Parathyroid adenoma (tissue), 2 donors: Measurements from ENCODE around the gene PCCA.
"Not testable (repeated sequence)": the region's sequence is repeated elsewhere in the genome, so short reads cannot be mapped to it uniquely, and the experiment has no call there.

Source experiments
- H2AFZ ChIP-seq: fragments of 300-600 bp; sonication (generic); one replicate; pipeline ENCODE4 v1.7.0; 2017; ENCODE audit warnings: antibody characterized with exemption, mild to moderate bottlenecking
- H3K27ac ChIP-seq: fragments of 300-600 bp; sonication (generic); one replicate; pipeline ENCODE4 v1.7.0; 2017
- H3K27me3 ChIP-seq: fragments of 300-600 bp; sonication (generic); one replicate; pipeline ENCODE4 v1.7.0; 2017; ENCODE audit warnings: low read length; ENCODE audit not compliant: control insufficient read depth, insufficient read depth
- H3K36me3 ChIP-seq: fragments of 300-600 bp; sonication (generic); one replicate; pipeline ENCODE4 v1.7.0; 2017; ENCODE audit warnings: low read length; ENCODE audit not compliant: control insufficient read depth, insufficient read depth
- H3K4me1 ChIP-seq: fragments of 300-600 bp; sonication (generic); one replicate; pipeline ENCODE4 v1.7.0; 2017; ENCODE audit warnings: control low read depth
- H3K4me2 ChIP-seq: fragments of 300-600 bp; sonication (generic); one replicate; pipeline ENCODE4 v1.7.0; 2017; ENCODE audit warnings: low read length
- H3K4me3 ChIP-seq: fragments of 300-600 bp; sonication (generic); one replicate; pipeline ENCODE4 v1.7.0; 2017; ENCODE audit warnings: low read depth, low read length
- H3K79me2 ChIP-seq: fragments of 300-600 bp; sonication (generic); one replicate; pipeline ENCODE4 v1.7.0; 2017; ENCODE audit warnings: control low read depth
- H3K9ac ChIP-seq: fragments of 300-600 bp; sonication (generic); one replicate; pipeline ENCODE4 v1.7.0; 2017; ENCODE audit warnings: mild to moderate bottlenecking
- H3K9me3 ChIP-seq: fragments of 300-600 bp; sonication (generic); one replicate; pipeline ENCODE4 v1.7.0; 2017; ENCODE audit warnings: low read length; ENCODE audit not compliant: control insufficient read depth
- TF ChIP-seq, protein P1 (sequence below): fragments of 300-600 bp; sonication (generic); IDR thresholded peaks from one replicate; pipeline ENCODE4 v1.7.0; 2017; ENCODE audit warnings: antibody characterized with exemption, mild to moderate bottlenecking
- donor health status: primary hyperparathyroidism.

The PCCA gene

GRCh38 chr13:100213576-100213975 lies 124.7 kb downstream of the PCCA start:
- no peaks in the 10 kb centered on the region for H3K79me2 ChIP-seq
- no peak overlapping the region for H3K4me3 ChIP-seq
- no peaks in the 10 kb centered on the region for H3K4me1 ChIP-seq
- TF ChIP-seq, protein P1, sequence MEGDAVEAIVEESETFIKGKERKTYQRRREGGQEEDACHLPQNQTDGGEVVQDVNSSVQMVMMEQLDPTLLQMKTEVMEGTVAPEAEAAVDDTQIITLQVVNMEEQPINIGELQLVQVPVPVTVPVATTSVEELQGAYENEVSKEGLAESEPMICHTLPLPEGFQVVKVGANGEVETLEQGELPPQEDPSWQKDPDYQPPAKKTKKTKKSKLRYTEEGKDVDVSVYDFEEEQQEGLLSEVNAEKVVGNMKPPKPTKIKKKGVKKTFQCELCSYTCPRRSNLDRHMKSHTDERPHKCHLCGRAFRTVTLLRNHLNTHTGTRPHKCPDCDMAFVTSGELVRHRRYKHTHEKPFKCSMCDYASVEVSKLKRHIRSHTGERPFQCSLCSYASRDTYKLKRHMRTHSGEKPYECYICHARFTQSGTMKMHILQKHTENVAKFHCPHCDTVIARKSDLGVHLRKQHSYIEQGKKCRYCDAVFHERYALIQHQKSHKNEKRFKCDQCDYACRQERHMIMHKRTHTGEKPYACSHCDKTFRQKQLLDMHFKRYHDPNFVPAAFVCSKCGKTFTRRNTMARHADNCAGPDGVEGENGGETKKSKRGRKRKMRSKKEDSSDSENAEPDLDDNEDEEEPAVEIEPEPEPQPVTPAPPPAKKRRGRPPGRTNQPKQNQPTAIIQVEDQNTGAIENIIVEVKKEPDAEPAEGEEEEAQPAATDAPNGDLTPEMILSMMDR: no peak
- no peak overlapping the region for H2AFZ ChIP-seq
- H3K4me2 ChIP-seq: no peak overlapping the region
- H3K27ac ChIP-seq: no peak overlapping the region
- H3K9me3 ChIP-seq: no peaks in the 10 kb centered on the region
- no peak overlapping the region for H3K9ac ChIP-seq
- H3K27me3 ChIP-seq: no peaks in the 10 kb centered on the region
- H3K36me3 ChIP-seq: no peaks in the 10 kb centered on the region

GRCh38 chr13:100214886-100215285 lies 126.0 kb downstream of the PCCA start:
- no peak overlapping the region for H3K9ac ChIP-seq
- H3K27me3 ChIP-seq: no peaks in the 10 kb centered on the region
- H3K36me3 ChIP-seq: no peaks in the 10 kb centered on the region
- no peak overlapping the region for H2AFZ ChIP-seq
- H3K79me2 ChIP-seq: no peaks in the 10 kb centered on the region
- H3K4me3 ChIP-seq: no peak overlapping the region
- no peaks in the 10 kb centered on the region for H3K4me1 ChIP-seq
- no peaks in the 10 kb centered on the region for H3K9me3 ChIP-seq
- TF ChIP-seq, protein P1: no peak
- no peak overlapping the region for H3K27ac ChIP-seq
- H3K4me2 ChIP-seq: no peak overlapping the region

DNA sequence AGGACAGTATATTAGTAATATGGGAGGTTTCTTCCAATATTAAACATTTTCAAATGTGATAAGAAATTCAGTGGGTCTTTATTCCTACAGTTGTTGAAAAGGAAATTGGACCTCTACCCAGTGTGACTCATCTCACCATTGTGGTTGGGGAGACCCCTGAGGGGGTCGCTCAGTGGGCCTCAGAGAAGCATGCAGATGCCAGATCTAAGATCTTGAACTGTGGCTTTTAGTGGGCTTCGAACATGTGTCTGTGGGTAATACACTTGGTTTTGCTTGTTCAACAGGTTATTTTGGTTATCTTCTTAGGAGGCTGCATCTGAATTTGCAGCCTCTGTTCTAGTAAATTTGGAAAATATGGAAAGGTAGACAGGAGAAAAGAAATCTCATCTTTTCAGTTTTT lies 132.3 kb downstream of the PCCA start:
- H3K36me3 ChIP-seq: no peaks in the 10 kb centered on the region
- no peak overlapping the region for H3K27ac ChIP-seq
- H3K9me3 ChIP-seq: no peaks in the 10 kb centered on the region
- no peaks in the 10 kb centered on the region for H3K27me3 ChIP-seq
- no peaks in the 10 kb centered on the region for H3K4me1 ChIP-seq
- TF ChIP-seq, protein P1: no peak
- no peak overlapping the region for H3K4me3 ChIP-seq
- no peak overlapping the region for H2AFZ ChIP-seq
- no peak overlapping the region for H3K4me2 ChIP-seq
- no peaks in the 10 kb centered on the region for H3K79me2 ChIP-seq
- no peak overlapping the region for H3K9ac ChIP-seq

DNA sequence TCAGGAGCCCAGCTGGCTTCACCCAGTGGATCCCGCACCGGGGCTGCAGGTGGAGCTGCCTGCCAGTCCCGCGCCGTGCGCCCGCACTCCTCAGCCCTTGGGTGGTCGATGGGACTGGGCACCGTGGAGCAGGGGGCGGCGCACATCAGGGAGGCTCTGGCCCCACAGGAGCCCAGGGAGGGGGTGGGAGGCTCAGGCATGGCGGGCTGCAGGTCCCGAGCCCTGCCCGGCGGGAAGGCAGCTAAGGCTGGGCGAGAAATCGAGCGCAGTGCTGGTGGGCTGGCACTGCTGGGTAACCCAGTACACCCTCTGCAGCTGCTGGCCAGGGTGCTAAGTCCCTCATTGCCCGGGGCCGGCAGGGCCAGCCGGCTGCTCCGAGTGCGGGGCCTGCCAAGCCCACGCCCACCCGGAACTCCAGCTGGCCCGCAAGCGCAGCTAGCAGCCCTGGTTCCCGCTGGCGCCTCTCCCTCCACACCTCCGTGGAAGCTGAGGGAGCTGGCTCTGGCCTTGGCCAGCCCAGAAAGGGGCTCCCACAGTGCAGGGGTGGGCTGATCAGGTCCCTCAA lies 135.2 kb downstream of the PCCA start:
- not testable (repeated sequence) for H3K4me1 ChIP-seq, H3K79me2 ChIP-seq, H2AFZ ChIP-seq

DNA sequence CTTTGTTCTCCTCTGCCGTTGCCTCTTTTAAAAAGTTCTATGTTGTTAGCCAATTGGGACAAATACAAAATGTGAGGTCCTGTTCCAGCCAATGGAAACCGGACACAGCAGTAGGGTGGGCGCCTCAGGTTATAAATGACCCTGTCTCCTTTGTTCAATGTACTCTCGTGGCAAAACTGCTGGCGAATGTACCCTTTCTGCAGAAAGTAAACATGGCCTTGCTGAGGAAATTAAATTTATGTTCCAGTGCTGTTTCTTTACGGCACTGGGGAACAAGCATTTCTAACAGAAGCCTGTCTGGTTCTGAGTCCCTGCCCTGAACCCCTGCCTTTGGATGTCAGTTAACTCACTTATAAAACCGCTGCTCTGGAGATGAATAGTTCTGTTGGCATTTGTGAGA lies 140.7 kb downstream of the PCCA start:
- no peak overlapping the region for H3K9ac ChIP-seq
- H3K79me2 ChIP-seq: no peaks in the 10 kb centered on the region
- TF ChIP-seq, protein P1: no peak
- no peaks in the 10 kb centered on the region for H3K27me3 ChIP-seq
- no peaks in the 10 kb centered on the region for H3K4me1 ChIP-seq
- H3K27ac ChIP-seq: no peak overlapping the region
- no peaks in the 10 kb centered on the region for H3K36me3 ChIP-seq
- no peak overlapping the region for H2AFZ ChIP-seq
- no peak overlapping the region for H3K4me2 ChIP-seq
- no peaks in the 10 kb centered on the region for H3K9me3 ChIP-seq
- H3K4me3 ChIP-seq: no peak overlapping the region

More for the DNA sequence above, 135.2 kb downstream of the PCCA start:
- H3K36me3 ChIP-seq, H3K4me3 ChIP-seq, H3K27me3 ChIP-seq, H3K27ac ChIP-seq, H3K4me2 ChIP-seq, H3K9ac ChIP-seq, H3K9me3 ChIP-seq: not testable (repeated sequence)
